Ascending aorta (tissue), 2 donors: ENCODE measurements around the gene NOBOX. TPM values are rescaled to one million over a fixed set of nuclear protein-coding genes. Genes with fewer than 3 reads are reported as not detected.

Experiments
- DNase-seq, 2 donors: peaks; one replicate each; pipeline ENCODE4 v3.0.0-alpha.2; 2019; ENCODE audit warnings: low spot score in 2 of 2
- H3K27ac ChIP-seq, 2 donors: fragments of 200-600 bp; sonication (generic); one replicate each; pipeline ENCODE4 v1.5.1; 2016 to 2017; ENCODE audit warnings: mild to moderate bottlenecking in 1 of 2
- H3K27me3 ChIP-seq: fragments of 200-600 bp; sonication (generic); one replicate; pipeline ENCODE4 v1.5.1; 2017
- H3K36me3 ChIP-seq, 2 donors: fragments of 200-600 bp; sonication (generic); one replicate each; pipeline ENCODE4 v1.5.1; 2016
- H3K4me1 ChIP-seq, 2 donors: fragments of 200-600 bp; sonication (generic); one replicate each; pipeline ENCODE4 v1.5.1; 2016 to 2017; ENCODE audit warnings: mild to moderate bottlenecking in 1 of 2
- H3K4me3 ChIP-seq, 2 donors: fragments of 200-600 bp; sonication (generic); one replicate each; pipeline ENCODE4 v1.5.1; 2016 to 2017; ENCODE audit warnings: mild to moderate bottlenecking in 1 of 2
- H3K9me3 ChIP-seq, 2 donors: fragments of 200-600 bp; sonication (generic); one replicate each; pipeline ENCODE4 v1.5.1; 2016
- CTCF ChIP-seq, 3 experiments: fragments of 200-600 bp in 2 of 3; fragments of 450-650 bp in 1 of 3; sonication (generic) in 2 of 3; IDR thresholded peaks; one replicate each; pipeline ENCODE4 v1.5.1; 2016 to 2019; ENCODE audit warnings: antibody characterized with exemption in 3 of 3, mild to moderate bottlenecking in 1 of 3, moderate library complexity in 1 of 3
- intact Hi-C: fragments of 100-400 bp; cut with DNase I; formaldehyde crosslinking; loops from one replicate; pipeline ENCODE4 v1.15.1; 2023
- total RNA-seq: library from RNA; depleted of rRNA; stranded (reverse); fragments of >200 nt; gene quantifications from one replicate; pipeline ENCODE4 v1.1.0, GENCODE V29; 2016

The NOBOX gene
- total RNA-seq, 1 donor from 2014 or later, result not detected

- DNase-seq, result no peak
Measured at GRCh38 chr7:144403102-144403501, 391 bp downstream of the NOBOX start.

GRCh38 chr7:144401490-144401889 is 2.0 kb downstream of the NOBOX start:
- H3K36me3 ChIP-seq, result no peaks in the 10 kb centered on the region
- intact Hi-C loops, result no loop called here
- no peaks in the 10 kb centered on the region for H3K27me3 ChIP-seq
- no peaks in the 10 kb centered on the region for H3K4me1 ChIP-seq
- no peak overlapping the region for H3K4me3 ChIP-seq
- TF ChIP-seq CTCF (IDR thresholded peaks at IDR 0.05), result no peak
- no peak overlapping the region for H3K27ac ChIP-seq
- no peaks in the 10 kb centered on the region for H3K9me3 ChIP-seq
- no peak for DNase-seq

More at GRCh38 chr7:144403102-144403501, 391 bp downstream of the NOBOX start:
- H3K4me1 ChIP-seq, result no peaks in the 10 kb centered on the region
- no peak overlapping the region for H3K4me3 ChIP-seq
- H3K27ac ChIP-seq, result no peak overlapping the region
- no peaks in the 10 kb centered on the region for H3K36me3 ChIP-seq
- intact Hi-C loops, result no loop called here
- no peak for TF ChIP-seq CTCF (IDR thresholded peaks at IDR 0.05)
- no peaks in the 10 kb centered on the region for H3K27me3 ChIP-seq
- no peaks in the 10 kb centered on the region for H3K9me3 ChIP-seq

GRCh38 chr7:144399946-144400345 is 3.5 kb downstream of the NOBOX start:
- no peaks in the 10 kb centered on the region for H3K36me3 ChIP-seq
- H3K27ac ChIP-seq, result no peak overlapping the region
- H3K4me3 ChIP-seq, result no peak overlapping the region
- no peaks in the 10 kb centered on the region for H3K27me3 ChIP-seq
- no peak for DNase-seq
- H3K9me3 ChIP-seq, result no peaks in the 10 kb centered on the region
- no peak for TF ChIP-seq CTCF (IDR thresholded peaks at IDR 0.05)
- intact Hi-C loops, result no loop called here
- no peaks in the 10 kb centered on the region for H3K4me1 ChIP-seq

- TF ChIP-seq CTCF (IDR thresholded peaks at IDR 0.05), result no peak
- H3K27ac ChIP-seq, result no peak overlapping the region
- intact Hi-C loops, result no loop called here
Measured at GRCh38 chr7:144398911-144399310, 4.6 kb downstream of the NOBOX start.

GRCh38 chr7:144398291-144398690 is 5.2 kb downstream of the NOBOX start:
- Histone ChIP-seq H3K36me3 (no peaks in the 10 kb centered on the region), H3K4me3 (no peak overlapping the region), H3K27ac (no peak overlapping the region), H3K4me1 (no peaks in the 10 kb centered on the region), H3K9me3 (no peaks in the 10 kb centered on the region), H3K27me3 (no peaks in the 10 kb centered on the region)
- intact Hi-C loops, result no loop called here
- DNase-seq, result no peak
- no peak for TF ChIP-seq CTCF (IDR thresholded peaks at IDR 0.05)

More at GRCh38 chr7:144398911-144399310, 4.6 kb downstream of the NOBOX start:
- Histone ChIP-seq H3K27me3 (no peaks in the 10 kb centered on the region), H3K9me3 (no peaks in the 10 kb centered on the region), H3K36me3 (no peaks in the 10 kb centered on the region), H3K4me3 (no peak overlapping the region), H3K4me1 (no peaks in the 10 kb centered on the region)
- DNase-seq, result no peak

- Histone ChIP-seq H3K4me1 (no peaks in the 10 kb centered on the region), H3K27ac (no peak overlapping the region), H3K36me3 (no peaks in the 10 kb centered on the region), H3K4me3 (no peak overlapping the region), H3K27me3 (no peaks in the 10 kb centered on the region), H3K9me3 (no peaks in the 10 kb centered on the region)
- TF ChIP-seq CTCF (IDR thresholded peaks at IDR 0.05), result no peak
- intact Hi-C loops, result no loop called here
- DNase-seq, result no peak
Measured at GRCh38 chr7:144397086-144397485, 6.4 kb downstream of the NOBOX start.
